Retina (tissue), 1 donor: Measurements from ENCODE around the gene LHX2.

ENCODE experiments used
- DNase-seq: peaks from one replicate; pipeline ENCODE4 v3.0.0-alpha.2; 2016

Gene LHX2

GRCh38 chr9:124000161-124000783, 11.3 kb upstream of the LHX2 start:
- DNase-seq: peak; percentile 58

DNA sequence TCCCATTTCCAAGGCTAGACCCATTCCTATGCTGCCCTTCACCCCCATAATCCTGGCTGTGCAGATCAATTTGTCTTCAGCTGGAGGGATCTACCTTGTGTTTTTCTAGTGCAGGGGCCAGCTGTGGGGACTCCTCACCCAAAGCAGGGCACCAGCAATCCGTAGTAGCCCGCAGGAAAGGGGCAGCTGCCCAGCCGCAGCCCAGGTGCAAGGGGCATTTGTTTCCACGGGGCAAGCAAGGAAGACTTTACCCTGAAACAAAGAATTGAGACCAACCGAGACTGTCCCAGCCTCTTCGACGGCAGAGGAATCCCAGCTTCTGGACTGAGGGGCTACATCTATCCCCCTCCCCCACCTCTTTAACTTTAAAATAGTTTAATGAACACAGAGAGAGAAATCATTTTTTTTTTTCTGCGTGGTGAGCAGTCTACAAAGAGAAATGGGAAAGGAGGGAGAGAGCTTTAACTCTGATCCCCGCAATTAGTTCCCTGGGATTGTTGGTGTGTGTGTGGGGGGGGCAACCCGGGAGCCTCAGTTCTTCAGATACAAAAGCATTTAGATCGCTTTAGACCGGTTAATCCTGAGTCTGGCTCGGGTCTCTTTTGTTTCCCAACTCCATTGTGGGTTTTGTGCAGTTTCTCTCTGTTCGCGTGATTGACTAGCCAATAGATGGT, 10.6 kb upstream of the LHX2 start:
- DNase-seq: peak; percentile 78

DNA sequence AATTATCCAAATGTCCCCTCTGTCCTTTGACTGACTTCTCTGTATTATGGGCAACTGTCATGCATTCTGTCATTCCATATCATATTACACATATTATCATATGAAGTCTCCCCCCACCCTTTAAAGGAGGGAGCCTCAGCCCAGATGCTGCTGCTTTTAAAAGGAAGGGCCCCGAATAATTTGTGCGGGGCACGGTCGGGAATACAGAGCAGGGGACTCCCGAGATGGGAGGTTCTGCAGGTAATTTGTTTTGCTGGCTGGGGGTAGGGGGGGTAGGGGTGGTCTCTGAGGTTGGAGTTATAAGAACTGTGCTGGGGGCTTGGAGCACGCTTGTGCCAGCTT, 10.1 kb upstream of the LHX2 start:
- no peak for DNase-seq

GRCh38 chr9:124001866-124002525, 9.6 kb upstream of the LHX2 start:
- peak; percentile 36 for DNase-seq

DNA sequence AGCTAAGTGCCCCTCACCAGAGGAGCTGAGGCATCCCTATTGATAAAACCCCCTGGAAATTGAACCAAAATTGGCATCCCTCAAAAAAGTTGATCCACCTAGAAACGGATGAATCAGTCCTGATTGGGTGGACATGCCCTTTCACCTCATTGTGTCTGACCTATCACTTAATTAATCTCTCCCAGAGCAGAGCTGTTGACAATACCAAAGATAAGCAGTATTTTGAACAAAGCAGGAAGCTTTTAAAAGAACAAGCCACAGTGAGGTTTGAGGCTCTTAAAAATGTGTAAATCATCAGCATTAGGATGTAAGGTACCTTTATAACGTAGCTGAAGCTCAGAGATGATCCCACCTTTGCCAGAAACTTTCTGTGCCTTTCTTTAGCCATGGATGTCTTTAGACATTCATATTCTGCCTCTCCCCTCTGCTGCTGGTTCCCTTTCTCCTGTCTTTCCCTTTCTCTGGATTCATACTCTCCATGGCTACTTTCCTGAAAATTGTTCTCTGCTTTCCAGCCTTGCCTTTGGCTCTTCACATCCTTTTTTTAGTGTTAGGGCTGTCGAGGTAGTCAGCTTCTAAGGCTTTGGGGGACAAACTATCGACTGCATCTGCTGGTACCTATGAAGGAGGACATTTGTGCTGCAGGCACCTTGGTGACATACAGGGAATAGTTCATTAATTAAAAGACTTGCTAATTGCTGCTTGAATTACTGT, 7.8 kb upstream of the LHX2 start:
- no peak for DNase-seq

DNA sequence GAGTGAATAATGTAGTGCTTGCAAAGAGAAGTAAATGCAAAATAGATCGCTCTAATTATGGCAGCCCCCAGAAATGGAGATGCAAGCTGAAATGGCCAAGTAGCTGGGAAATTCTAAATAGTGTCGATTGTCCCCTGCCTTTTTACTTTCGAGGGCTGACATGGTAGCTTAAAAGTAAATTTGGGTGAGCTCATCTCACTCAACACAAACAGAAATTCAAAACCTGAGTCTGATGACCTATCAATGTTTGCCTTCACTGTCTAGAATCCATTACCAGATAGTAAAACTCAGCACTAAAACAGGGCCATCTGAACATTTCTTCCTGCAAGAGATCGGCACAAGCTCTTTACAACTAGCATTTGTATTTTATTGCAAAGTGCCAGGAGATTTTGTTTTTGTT, 7.0 kb upstream of the LHX2 start:
- no peak for DNase-seq

- DNase-seq: no peak
Measured at GRCh38 chr9:124005029-124005771, 6.4 kb upstream of the LHX2 start.

DNA sequence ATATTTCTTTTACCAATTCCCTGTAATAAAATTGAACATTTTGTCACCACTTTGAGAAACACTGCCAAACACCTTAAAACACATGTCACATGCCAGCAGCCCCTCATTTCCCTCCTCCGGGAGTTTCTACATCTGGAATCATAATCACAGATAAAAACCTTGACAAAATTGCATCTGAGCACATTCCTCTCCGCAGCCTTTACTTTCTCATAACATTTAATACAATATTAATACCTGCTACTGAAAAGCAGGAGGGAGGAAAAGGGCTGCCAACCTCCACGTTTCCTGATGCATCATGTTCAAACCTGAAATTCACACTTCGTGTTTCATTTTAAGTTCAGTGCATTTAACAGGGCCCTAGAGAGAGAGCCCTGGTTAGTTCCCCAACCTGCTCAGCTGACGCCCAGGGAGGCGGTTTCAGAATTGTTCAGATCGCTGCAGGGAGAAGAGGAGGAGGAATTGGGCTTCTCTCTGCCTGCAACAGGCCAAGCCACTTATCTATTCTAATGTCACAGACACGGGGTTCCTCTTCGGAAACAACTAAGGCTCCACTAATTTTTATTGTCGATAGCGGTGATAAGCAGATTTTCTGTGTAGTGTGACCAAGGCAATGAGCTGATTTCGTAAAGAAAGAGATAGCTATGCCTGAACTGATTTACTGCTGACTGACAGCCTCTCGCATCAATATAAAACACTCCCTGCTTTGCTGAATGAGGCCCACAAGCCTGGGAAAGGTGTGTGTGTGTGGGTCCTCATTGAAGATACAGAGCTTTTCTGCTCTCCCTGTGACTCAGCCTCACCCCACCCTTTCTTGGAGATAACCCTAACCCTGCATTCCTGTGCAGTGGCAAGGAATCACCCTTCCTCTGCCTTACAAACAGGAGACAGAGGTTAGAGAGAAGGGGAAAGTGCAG, 4.9 kb upstream of the LHX2 start:
- no peak for DNase-seq

DNA sequence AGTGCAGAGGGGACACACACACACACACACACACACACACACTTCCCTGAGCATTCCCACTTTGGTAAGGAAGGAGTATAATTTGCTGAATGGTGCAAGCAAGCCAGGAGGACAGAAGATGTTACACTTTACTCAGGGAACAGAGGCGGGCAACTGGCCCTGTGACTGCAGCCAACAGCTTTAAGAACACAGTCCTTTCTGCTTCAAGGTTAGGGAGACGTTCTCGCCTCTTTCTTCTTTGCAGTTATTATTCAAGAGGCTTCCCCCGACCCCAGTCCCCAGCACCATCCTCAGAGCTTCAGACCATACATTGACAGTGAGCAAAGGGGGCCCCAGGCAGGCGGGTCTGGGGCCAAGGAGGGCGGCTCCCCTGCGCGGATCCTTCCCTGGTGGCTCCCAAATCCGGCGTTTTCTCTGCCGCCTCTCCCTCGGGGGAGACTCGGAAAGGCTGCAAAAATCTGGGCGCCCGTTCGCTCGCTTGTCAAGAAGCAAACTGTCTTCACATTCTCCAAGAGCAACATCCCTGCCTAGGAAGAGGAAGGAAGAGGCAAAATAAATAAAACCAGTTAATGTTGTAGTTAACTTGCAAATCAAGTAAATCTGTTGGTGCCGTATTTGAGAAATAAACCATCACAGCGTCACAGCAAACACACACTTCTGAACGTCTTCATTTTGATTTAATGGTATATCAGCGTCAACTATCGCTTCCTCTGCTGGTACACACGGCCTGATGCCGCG, 3.8 kb upstream of the LHX2 start:
- peak; percentile 66 for DNase-seq

- peak; percentile 81 for DNase-seq
Measured at GRCh38 chr9:124008303-124008693, 3.3 kb upstream of the LHX2 start.

GRCh38 chr9:124008694-124009530, 2.7 kb upstream of the LHX2 start:
- DNase-seq: peak; percentile 88

DNA sequence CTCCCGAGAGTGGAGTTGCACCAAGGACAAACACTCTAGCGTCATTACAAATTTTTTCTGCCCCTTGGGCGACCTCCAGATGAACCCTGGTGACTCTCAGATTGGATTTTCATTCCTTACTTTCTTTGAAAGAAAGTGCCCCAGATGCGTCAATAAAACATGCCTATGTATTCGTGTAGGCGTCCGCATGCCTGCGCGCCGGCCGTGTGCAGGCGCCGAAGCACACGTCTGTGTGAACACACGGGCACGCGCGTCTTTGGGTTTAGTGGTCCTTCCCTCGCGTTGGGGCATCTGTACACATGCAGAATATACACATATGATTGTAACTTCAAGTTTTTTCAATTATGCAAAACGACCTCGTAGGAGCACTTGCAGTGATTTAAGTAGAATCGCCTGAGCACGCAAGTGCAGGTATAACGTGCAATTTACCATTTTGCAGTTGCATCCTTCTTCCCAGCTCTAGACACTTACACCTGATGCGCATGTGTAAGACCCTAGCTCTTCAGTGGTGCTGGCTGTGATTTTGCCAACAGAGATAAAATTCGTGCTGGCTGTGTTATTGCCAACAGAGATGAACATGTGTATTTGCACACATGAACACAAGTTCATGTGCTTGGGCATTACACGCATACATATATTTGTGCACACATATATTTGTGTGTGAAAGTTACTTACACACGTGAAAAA, 1.9 kb upstream of the LHX2 start:
- DNase-seq: peak; percentile 72

GRCh38 chr9:124010303-124010664, 1.3 kb upstream of the LHX2 start:
- no peak for DNase-seq

GRCh38 chr9:124010665-124011321, 775 bp upstream of the LHX2 start:
- DNase-seq: peak; percentile 91

GRCh38 chr9:124012368-124013301, 1.1 kb downstream of the LHX2 start:
- DNase-seq: peak; percentile 76

DNA sequence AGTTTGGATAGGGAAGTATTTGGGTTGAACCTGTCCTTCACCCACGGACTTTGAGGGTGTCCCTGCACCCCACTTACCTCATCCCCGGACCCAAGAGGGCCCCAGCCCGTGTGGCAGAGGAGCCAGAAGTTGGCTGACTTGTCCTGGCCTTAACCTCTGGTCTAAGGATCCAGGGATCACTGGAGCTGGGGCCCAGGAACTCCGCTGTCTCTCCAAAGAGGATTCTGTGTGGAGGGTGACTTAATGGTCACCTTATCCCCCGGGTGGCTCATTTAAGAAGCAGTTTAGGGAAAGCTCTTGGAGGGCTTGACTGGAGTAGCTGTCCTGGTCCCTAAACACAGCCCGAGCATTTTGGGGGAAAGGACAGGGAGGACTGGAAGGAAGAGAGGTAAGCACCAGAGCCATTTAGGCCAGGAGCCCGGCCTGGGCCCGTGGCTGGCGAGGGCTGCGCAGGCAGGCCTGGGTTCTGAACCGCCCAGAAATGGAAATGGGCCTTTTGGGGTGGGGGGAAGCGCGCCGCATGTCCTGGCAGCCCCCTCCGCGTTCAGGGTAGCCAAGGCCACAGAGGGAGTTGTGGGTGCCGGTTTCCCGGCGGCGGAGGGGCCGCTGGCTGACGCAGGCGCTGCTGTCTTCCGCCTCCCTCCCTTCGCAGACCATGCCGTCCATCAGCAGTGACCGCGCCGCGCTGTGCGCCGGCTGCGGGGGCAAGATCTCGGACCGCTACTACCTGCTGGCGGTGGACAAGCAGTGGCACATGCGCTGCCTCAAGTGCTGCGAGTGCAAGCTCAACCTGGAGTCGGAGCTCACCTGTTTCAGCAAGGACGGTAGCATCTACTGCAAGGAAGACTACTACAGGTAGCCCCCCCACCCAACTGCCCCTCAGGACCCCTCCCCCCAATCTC, 2.0 kb downstream of the LHX2 start:
- peak; percentile 78 for DNase-seq
